Gastroesophageal sphincter (tissue), 4 donors: ENCODE results near the gene SULT1C3. TPM values are rescaled to one million over a fixed set of nuclear protein-coding genes. Genes with fewer than 3 reads are reported as not detected.

Experiments
- ATAC-seq: fragments of 150-250 bp; one replicate; pipeline ENCODE4 v1.9.1; 2016; ENCODE audit warnings: mild to moderate bottlenecking, moderate library complexity
- H3K27ac ChIP-seq, 4 donors: fragments of 200-600 bp; sonication (generic) in 3 of 4; 1 replicate in 3 of 4; 2 replicates in 1 of 4; pipeline ENCODE4 v1.5.1; 2016 to 2019
- H3K27me3 ChIP-seq: fragments of 200-600 bp; sonication (generic); one replicate; pipeline ENCODE4 v1.5.1; 2019
- H3K36me3 ChIP-seq, 2 donors: fragments of 200-600 bp; sonication (generic); one replicate each; pipeline ENCODE4 v1.5.1; 2019; ENCODE audit warnings: control low read depth in 1 of 2
- H3K4me1 ChIP-seq, 3 donors: fragments of 200-600 bp; sonication (generic); 1 replicate in 2 of 3; 2 replicates in 1 of 3; pipeline ENCODE4 v1.5.1; 2016 to 2019; ENCODE audit warnings: control low read depth in 2 of 3
- H3K4me3 ChIP-seq, 2 donors: fragments of 200-600 bp; sonication (generic); one replicate each; pipeline ENCODE4 v1.5.1; 2019; ENCODE audit warnings: mild to moderate bottlenecking in 1 of 2, moderate library complexity in 1 of 2
- H3K9me3 ChIP-seq, 3 donors: fragments of 200-600 bp; sonication (generic); one replicate each; pipeline ENCODE4 v1.5.1; 2017 to 2019; ENCODE audit warnings: control low read depth in 2 of 3
- EP300 ChIP-seq: sonication (generic); formaldehyde crosslinking; IDR thresholded peaks from one replicate; pipeline ENCODE4 v1.6.1; 2017; ENCODE audit warnings: antibody characterized with exemption, mild to moderate bottlenecking
- POLR2A ChIP-seq, 2 donors: fragments of 450-650 bp; IDR thresholded peaks; one replicate each; pipeline ENCODE4 v1.6.1; 2017; ENCODE audit warnings: antibody characterized with exemption in 2 of 2, mild to moderate bottlenecking in 2 of 2, moderate library complexity in 1 of 2
- POLR2AphosphoS5 ChIP-seq: sonication (generic); formaldehyde crosslinking; IDR thresholded peaks from one replicate; pipeline ENCODE4 v1.6.1; 2017; ENCODE audit warnings: antibody characterized with exemption
- WGBS, 2 donors: methylation state at CpG; one replicate each; pipeline ENCODE4 v1.1.5; 2018; ENCODE audit warnings: low coverage in 1 of 2; 5-methylcytosine and 5-hydroxymethylcytosine counted together
- total RNA-seq, 4 donors: library from RNA; depleted of rRNA; stranded (reverse); fragments of >200 nt; gene quantifications; one replicate each; pipeline ENCODE4 v1.1.0, GENCODE V29; 2016
- TF ChIP-seq, protein P1 (sequence below), 4 experiments: fragments of 200-600 bp in 2 of 4; fragments of 450-650 bp in 2 of 4; sonication (generic) in 1 of 4; IDR thresholded peaks; one replicate each; pipeline ENCODE4 v1.5.1; 2017 to 2019; ENCODE audit warnings: antibody characterized with exemption in 4 of 4, mild to moderate bottlenecking in 2 of 4, moderate library complexity in 2 of 4

The SULT1C3 gene
- total RNA-seq, 4 donors from 2014 or later, result not detected

- no peaks in the 10 kb centered on the region for H3K36me3 ChIP-seq
- peaks cover 0 to 24% (median 0%) of the 10 kb centered on the region in 3 donors for H3K9me3 ChIP-seq
- H3K27me3 ChIP-seq, result no peaks in the 10 kb centered on the region
- H3K4me1 ChIP-seq, result no peaks in the 10 kb centered on the region
- TF ChIP-seq EP300, result no peak
- no peak for TF ChIP-seq POLR2A (IDR thresholded peaks at IDR 0.05)
- no peak for TF ChIP-seq POLR2AphosphoS5
- TF ChIP-seq, protein P1, sequence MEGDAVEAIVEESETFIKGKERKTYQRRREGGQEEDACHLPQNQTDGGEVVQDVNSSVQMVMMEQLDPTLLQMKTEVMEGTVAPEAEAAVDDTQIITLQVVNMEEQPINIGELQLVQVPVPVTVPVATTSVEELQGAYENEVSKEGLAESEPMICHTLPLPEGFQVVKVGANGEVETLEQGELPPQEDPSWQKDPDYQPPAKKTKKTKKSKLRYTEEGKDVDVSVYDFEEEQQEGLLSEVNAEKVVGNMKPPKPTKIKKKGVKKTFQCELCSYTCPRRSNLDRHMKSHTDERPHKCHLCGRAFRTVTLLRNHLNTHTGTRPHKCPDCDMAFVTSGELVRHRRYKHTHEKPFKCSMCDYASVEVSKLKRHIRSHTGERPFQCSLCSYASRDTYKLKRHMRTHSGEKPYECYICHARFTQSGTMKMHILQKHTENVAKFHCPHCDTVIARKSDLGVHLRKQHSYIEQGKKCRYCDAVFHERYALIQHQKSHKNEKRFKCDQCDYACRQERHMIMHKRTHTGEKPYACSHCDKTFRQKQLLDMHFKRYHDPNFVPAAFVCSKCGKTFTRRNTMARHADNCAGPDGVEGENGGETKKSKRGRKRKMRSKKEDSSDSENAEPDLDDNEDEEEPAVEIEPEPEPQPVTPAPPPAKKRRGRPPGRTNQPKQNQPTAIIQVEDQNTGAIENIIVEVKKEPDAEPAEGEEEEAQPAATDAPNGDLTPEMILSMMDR (IDR thresholded peaks at IDR 0.05), result no peak
- 18 to 44% methylated on average over 1 of the region's 2 CpGs for WGBS, 2 donors
- no peak overlapping the region for H3K27ac ChIP-seq
- no peak for ATAC-seq
- no peak overlapping the region for H3K4me3 ChIP-seq
Observed at GRCh38 chr2:108226564-108226963, 13.2 kb upstream of the SULT1C3 start.

DNA sequence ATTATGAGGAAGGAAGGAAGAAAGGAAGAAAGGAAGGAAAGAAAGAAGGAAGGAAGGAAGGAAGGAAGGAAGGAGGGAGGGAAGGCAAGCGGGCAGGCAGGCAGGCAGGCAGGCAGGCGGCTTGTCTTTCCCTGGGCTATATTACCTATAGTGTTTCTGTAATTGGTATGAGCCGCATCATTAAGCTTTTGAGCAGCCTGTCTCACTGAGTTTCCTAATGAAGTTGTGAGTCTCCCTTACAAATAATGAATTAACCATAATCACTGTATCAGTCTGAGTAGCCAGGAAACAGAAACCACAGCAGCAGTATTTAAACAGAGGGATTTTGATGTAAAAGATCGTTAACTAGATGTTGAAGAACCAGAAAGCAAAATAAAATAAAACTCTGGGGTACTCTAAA is 11.8 kb upstream of the SULT1C3 start:
- Histone ChIP-seq H3K9me3 (peaks cover 0 to 22% (median 0%) of the 10 kb centered on the region in 3 donors), H3K4me1 (no peaks in the 10 kb centered on the region), H3K36me3 (no peaks in the 10 kb centered on the region), H3K27me3 (no peaks in the 10 kb centered on the region), H3K27ac (no peak overlapping the region), H3K4me3 (no peak overlapping the region)
- TF ChIP-seq, protein P1 (IDR thresholded peaks at IDR 0.05), result no peak
- no peak for TF ChIP-seq EP300
- TF ChIP-seq POLR2AphosphoS5, result no peak
- TF ChIP-seq POLR2A (IDR thresholded peaks at IDR 0.05), result no peak
- WGBS, 2 donors, result 82 to 94% methylated on average over 3 to 4 of the region's 4 CpGs
- ATAC-seq, result no peak

DNA sequence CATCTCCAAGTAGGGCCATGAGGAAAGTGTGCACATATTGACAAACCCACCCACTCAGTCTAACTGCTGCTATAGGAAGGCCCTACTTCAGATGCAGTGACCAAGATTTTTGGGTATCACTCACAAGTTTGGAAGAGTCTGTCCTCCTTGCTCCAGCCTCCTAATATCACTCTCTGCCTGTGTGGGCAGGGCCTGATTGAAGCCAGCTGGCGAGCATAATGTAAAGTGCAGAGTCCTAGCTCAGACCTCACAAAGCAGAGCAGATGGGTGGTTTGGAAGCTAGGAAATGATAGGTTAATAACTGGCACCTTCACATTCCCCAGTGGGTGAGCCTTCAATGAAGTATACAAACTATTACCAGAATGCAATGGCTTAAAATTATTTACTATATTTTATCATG is 11.2 kb upstream of the SULT1C3 start:
- no peak overlapping the region for H3K27ac ChIP-seq
- no peaks in the 10 kb centered on the region for H3K36me3 ChIP-seq
- no peaks in the 10 kb centered on the region for H3K4me1 ChIP-seq
- H3K27me3 ChIP-seq, result no peaks in the 10 kb centered on the region
- no peak overlapping the region for H3K4me3 ChIP-seq
- no peak for ATAC-seq
- peaks cover 0 to 16% (median 0%) of the 10 kb centered on the region in 3 donors for H3K9me3 ChIP-seq
- WGBS, 2 donors, result 80% methylated on average over 1 of the region's 1 CpG; no CpG with 5 or more reads in 1 of the 2 donors
- TF ChIP-seq POLR2A (IDR thresholded peaks at IDR 0.05) (no peak), EP300 (no peak), POLR2AphosphoS5 (no peak)
- TF ChIP-seq, protein P1 (IDR thresholded peaks at IDR 0.05), result no peak

DNA sequence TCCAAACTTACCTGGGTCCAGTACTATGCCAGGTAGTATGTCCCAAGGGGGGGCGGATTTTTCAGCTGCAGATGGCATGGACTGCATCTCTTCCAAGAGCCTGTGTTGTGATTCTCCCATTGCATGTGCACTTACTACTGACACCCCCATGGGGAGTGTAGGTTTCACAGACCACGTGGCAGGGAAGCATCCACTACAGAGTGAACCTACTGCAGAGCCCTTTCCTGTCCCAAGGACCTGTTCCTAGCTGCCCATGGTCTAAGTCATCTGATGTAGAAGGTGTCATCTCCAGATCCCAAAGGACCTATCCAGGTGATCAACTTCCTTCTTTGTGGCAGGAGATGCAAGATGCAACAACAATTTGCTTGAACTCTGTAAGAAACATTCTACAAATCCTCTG is 9.9 kb upstream of the SULT1C3 start:
- Histone ChIP-seq H3K36me3 (no peaks in the 10 kb centered on the region), H3K4me3 (no peak overlapping the region), H3K27ac (no peak overlapping the region), H3K27me3 (no peaks in the 10 kb centered on the region), H3K9me3 (peaks cover 0 to 6% (median 0%) of the 10 kb centered on the region in 3 donors), H3K4me1 (no peaks in the 10 kb centered on the region)
- WGBS, 2 donors, result 20 to 83% methylated on average over 1 of the region's 2 CpGs
- TF ChIP-seq POLR2AphosphoS5 (no peak), POLR2A (IDR thresholded peaks at IDR 0.05) (no peak), EP300 (no peak)
- TF ChIP-seq, protein P1 (IDR thresholded peaks at IDR 0.05), result no peak
- no peak for ATAC-seq

DNA sequence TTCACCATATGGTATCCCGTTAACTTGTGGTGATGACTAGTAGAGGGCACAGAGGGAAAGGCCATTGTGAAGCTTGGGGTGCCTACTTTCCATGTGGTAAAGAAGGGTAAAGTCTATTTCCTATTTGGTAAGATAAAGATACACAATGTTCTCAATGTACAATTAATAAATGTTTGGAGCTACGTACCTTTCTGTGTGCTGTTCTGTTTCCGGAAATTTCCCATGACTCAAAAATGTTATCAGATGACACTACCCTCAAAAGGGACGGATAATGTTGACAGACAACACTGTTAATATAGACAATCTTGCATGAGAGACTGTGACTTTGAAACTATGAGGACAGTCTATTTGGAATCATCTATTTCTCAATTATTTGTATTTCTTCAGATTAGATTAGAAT is 4.2 kb upstream of the SULT1C3 start:
- TF ChIP-seq EP300, result no peak
- TF ChIP-seq, protein P1 (IDR thresholded peaks at IDR 0.05), result no peak
- Histone ChIP-seq H3K9me3 (peaks cover 0 to 23% (median 0%) of the 10 kb centered on the region in 3 donors), H3K4me1 (no peaks in the 10 kb centered on the region), H3K4me3 (no peak overlapping the region), H3K27me3 (no peaks in the 10 kb centered on the region), H3K36me3 (no peaks in the 10 kb centered on the region), H3K27ac (no peak overlapping the region)
- whole genome bisulfite sequencing, 2 donors, result 85 to 95% methylated on average over 4 of the region's 4 CpGs
- ATAC-seq, result no peak
